ENCODE measurements around the gene LAMP5.

DNA sequence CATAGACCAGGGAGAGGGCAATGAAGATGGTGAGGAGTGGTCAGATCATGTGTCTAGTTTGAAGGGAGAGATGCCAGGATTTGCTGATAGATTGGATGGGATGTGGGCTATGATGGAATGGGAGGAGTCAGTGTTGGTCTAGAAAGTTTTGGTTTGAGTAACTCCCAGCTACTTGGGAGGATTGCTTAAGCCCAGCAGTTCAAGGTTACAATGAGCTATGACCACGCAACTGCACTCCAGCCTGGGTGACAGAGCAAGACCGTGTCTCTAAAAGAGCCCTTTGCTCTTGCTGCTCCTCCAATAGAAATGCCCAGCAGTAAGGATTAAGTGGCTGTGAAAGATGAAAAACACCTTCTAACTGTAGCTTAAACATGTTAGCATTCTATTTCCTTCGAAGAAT is 18.2 kb upstream of the LAMP5 start:
- TF ChIP-seq, protein P1, sequence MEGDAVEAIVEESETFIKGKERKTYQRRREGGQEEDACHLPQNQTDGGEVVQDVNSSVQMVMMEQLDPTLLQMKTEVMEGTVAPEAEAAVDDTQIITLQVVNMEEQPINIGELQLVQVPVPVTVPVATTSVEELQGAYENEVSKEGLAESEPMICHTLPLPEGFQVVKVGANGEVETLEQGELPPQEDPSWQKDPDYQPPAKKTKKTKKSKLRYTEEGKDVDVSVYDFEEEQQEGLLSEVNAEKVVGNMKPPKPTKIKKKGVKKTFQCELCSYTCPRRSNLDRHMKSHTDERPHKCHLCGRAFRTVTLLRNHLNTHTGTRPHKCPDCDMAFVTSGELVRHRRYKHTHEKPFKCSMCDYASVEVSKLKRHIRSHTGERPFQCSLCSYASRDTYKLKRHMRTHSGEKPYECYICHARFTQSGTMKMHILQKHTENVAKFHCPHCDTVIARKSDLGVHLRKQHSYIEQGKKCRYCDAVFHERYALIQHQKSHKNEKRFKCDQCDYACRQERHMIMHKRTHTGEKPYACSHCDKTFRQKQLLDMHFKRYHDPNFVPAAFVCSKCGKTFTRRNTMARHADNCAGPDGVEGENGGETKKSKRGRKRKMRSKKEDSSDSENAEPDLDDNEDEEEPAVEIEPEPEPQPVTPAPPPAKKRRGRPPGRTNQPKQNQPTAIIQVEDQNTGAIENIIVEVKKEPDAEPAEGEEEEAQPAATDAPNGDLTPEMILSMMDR (IDR thresholded peaks at IDR 0.05; ENCODE audit: insufficient read depth, low read length, poor library complexity, severe bottlenecking): no peak
- no peak for TF ChIP-seq EZH2phosphoT487 (conservative IDR thresholded peaks at IDR 0.05; ENCODE audit: low read length)

Data from SU-DHL-6 (cell line).